PC-9 (cell line): ENCODE results near the gene KRT1. TPM values are rescaled to one million over a fixed set of nuclear protein-coding genes. Genes with fewer than 3 reads are reported as not detected.

Source experiments
- BruUV-seq: library from RNA; stranded (reverse); fragments of 400-500 nt; replicated peaks from 2 replicates; lab custom pipeline; 2021; lab: Mats Ljungman, UMichigan
- CTCF ChIA-PET: fragments of 300-600 bp; sonication (Branson Sonifier 250); formaldehyde crosslinking; loops from one replicate; lab custom pipeline; 2022; ENCODE audit warnings: antibody characterized with exemption; lab: Charles Lee
- POLR2A ChIA-PET: fragments of 300-600 bp; sonication (Branson Sonifier 250); formaldehyde crosslinking; loops from one replicate; lab custom pipeline; 2022; ENCODE audit warnings: antibody characterized with exemption; ENCODE audit not compliant: unreplicated experiment; lab: Charles Lee
- DNase-seq, 2 experiments: peaks; one replicate each; pipeline versions ENCODE4 v3.0.0 to v3.0.0-alpha.2; 2015 to 2022; ENCODE audit warnings: mixed read lengths in 1 of 2
- H2AFZ ChIP-seq: fragments of 200-600 bp; sonication (generic); 2 replicates; pipeline ENCODE4 v1.8.1; 2017; ENCODE audit warnings: antibody characterized with exemption
- H3F3A ChIP-seq: fragments of 200-600 bp; sonication (generic); 2 replicates; pipeline ENCODE4 v1.8.1; 2017; ENCODE audit warnings: antibody characterized with exemption, mild to moderate bottlenecking, low read depth; ENCODE audit not compliant: insufficient read depth
- H3K27ac ChIP-seq: fragments of 200-600 bp; sonication (generic); 2 replicates; pipeline ENCODE4 v1.6.1; 2016; ENCODE audit warnings: mixed run types
- H3K27me3 ChIP-seq: fragments of 200-600 bp; sonication (generic); 2 replicates; pipeline ENCODE4 v1.6.1; 2016; ENCODE audit warnings: low read depth, mixed run types; ENCODE audit not compliant: insufficient read depth
- H3K36me3 ChIP-seq: fragments of 200-600 bp; sonication (generic); 2 replicates; pipeline ENCODE4 v1.6.1; 2016; ENCODE audit warnings: low read depth, mixed run types
- H3K4me1 ChIP-seq: fragments of 200-600 bp; sonication (generic); replicated peaks from 2 replicates; pipeline ENCODE4 v1.6.1; 2016; ENCODE audit warnings: mixed run types; ENCODE audit not compliant: insufficient read depth
- H3K4me2 ChIP-seq: fragments of 200-600 bp; sonication (generic); 2 replicates; pipeline ENCODE4 v1.6.1; 2017; ENCODE audit warnings: mixed run types
- H3K4me3 ChIP-seq: fragments of 200-600 bp; sonication (generic); 2 replicates; pipeline ENCODE4 v1.6.1; 2016; ENCODE audit warnings: mixed run types
- H3K79me2 ChIP-seq: fragments of 200-600 bp; sonication (generic); 2 replicates; pipeline ENCODE4 v1.6.1; 2017; ENCODE audit warnings: low read depth, mixed run types
- H3K9me2 ChIP-seq: fragments of 200-600 bp; sonication (generic); 2 replicates; pipeline ENCODE4 v1.8.1; 2017; ENCODE audit warnings: mild to moderate bottlenecking; ENCODE audit not compliant: insufficient read depth
- H3K9me3 ChIP-seq: fragments of 200-600 bp; sonication (generic); 2 replicates; pipeline ENCODE4 v1.8.1; 2016; ENCODE audit warnings: low read depth; ENCODE audit not compliant: insufficient read depth
- H4K20me1 ChIP-seq: fragments of 200-600 bp; sonication (generic); 2 replicates; pipeline ENCODE4 v1.8.1; 2017; ENCODE audit not compliant: insufficient read depth
- EZH2 ChIP-seq: fragments of 200-600 bp; sonication (generic); IDR thresholded peaks from 2 replicates; pipeline ENCODE4 v1.8.0; 2017; ENCODE audit warnings: antibody characterized with exemption, low read depth
- intact Hi-C: fragments of 100-400 bp; cut with micrococcal nuclease; formaldehyde crosslinking; loops from one replicate; pipeline ENCODE4 v1.10.0; 2022; ENCODE audit not compliant: unreplicated experiment
- total RNA-seq: library from RNA; stranded (reverse); gene quantifications from 2 replicates; pipeline ENCODE4 v1.2.3, GENCODE V29; 2021
- TF ChIP-seq, protein P1 (sequence below): fragments of 200-600 bp; sonication (generic); conservative IDR thresholded peaks from 2 replicates; pipeline ENCODE4 v1.6.1; 2017; ENCODE audit warnings: mixed run types, antibody characterized with exemption, mild to moderate bottlenecking, moderate library complexity

Gene KRT1
- total RNA-seq, 1 experiment from 2014 or later, result not detected

GRCh38 chr12:52722680-52723079, 42.5 kb upstream of the KRT1 start:
- TF ChIP-seq, protein P1, sequence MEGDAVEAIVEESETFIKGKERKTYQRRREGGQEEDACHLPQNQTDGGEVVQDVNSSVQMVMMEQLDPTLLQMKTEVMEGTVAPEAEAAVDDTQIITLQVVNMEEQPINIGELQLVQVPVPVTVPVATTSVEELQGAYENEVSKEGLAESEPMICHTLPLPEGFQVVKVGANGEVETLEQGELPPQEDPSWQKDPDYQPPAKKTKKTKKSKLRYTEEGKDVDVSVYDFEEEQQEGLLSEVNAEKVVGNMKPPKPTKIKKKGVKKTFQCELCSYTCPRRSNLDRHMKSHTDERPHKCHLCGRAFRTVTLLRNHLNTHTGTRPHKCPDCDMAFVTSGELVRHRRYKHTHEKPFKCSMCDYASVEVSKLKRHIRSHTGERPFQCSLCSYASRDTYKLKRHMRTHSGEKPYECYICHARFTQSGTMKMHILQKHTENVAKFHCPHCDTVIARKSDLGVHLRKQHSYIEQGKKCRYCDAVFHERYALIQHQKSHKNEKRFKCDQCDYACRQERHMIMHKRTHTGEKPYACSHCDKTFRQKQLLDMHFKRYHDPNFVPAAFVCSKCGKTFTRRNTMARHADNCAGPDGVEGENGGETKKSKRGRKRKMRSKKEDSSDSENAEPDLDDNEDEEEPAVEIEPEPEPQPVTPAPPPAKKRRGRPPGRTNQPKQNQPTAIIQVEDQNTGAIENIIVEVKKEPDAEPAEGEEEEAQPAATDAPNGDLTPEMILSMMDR, result no peak
- TF ChIP-seq EZH2, result no peak
- Histone ChIP-seq H3K27ac (no peak overlapping the region), H3K4me3 (no peak overlapping the region), H3F3A (no peaks in the 10 kb centered on the region), H3K36me3 (no peaks in the 10 kb centered on the region), H3K9me3 (no peaks in the 10 kb centered on the region), H3K79me2 (no peaks in the 10 kb centered on the region), H3K27me3 (no peaks in the 10 kb centered on the region), H3K4me2 (no peak overlapping the region), H3K4me1 (no peaks in the 10 kb centered on the region), H4K20me1 (no peaks in the 10 kb centered on the region), H3K9me2 (no peaks in the 10 kb centered on the region), H2AFZ (no peak overlapping the region)
- no TSS peak for BruUV-seq
- no peak for DNase-seq
- intact Hi-C loops, result no loop called here
- POLR2A ChIA-PET, result no interaction called here
- CTCF ChIA-PET, result no interaction called here

DNA sequence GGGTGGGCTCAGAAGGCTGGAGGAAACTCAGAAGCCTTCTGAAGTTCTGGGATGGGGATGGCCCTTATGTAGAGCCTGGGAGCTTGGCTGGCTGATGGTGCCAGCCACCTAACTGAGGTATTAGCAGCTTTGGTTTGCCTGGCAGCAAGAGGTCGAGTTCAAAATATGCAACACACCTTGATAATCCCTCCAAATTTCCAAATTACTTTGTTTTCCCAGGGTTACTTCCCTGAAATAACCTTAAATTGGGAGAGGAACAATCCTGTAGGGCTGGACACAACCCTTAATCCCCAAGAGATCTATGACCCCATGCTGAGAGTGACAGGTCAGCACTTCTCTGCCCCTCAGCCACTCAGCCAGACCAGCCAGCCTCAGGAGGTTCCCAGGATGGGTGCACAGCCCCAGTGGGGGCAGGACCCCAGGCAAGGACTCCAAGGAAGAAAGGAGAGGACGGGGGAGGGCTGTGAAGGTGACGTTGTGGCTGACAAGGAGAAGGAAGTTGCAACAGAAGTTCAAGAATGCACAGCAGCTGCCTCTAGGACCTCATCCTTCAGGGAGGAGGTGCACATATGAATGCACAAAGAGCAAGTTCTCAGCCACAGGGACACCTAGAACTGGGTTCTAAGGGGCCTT, 41.7 kb upstream of the KRT1 start:
- Histone ChIP-seq H3K9me2 (no peaks in the 10 kb centered on the region), H3K4me3 (no peak overlapping the region), H3K9me3 (no peaks in the 10 kb centered on the region), H3K36me3 (no peaks in the 10 kb centered on the region), H3K79me2 (no peaks in the 10 kb centered on the region), H2AFZ (no peak overlapping the region), H4K20me1 (no peaks in the 10 kb centered on the region), H3K4me1 (no peaks in the 10 kb centered on the region), H3K4me2 (no peak overlapping the region), H3K27ac (no peak overlapping the region), H3K27me3 (no peaks in the 10 kb centered on the region), H3F3A (no peaks in the 10 kb centered on the region)
- intact Hi-C loops, result no loop called here
- BruUV-seq, result no TSS peak
- no peak for TF ChIP-seq EZH2
- TF ChIP-seq, protein P1, result no peak
- DNase-seq, result no peak
- CTCF ChIA-PET, result no interaction called here
- POLR2A ChIA-PET, result no interaction called here

- POLR2A ChIA-PET, result interaction anchor here (0.5 kb wide), 1 partner anchor 48 kb away, joined by 3 read pairs; no protein-coding TSS in a partner anchor
These were observed 40.2 kb upstream of the KRT1 start for GRCh38 chr12:52720365-52720886.

More at GRCh38 chr12:52720365-52720886, 40.2 kb upstream of the KRT1 start:
- no peaks in the 10 kb centered on the region for H3K9me3 ChIP-seq
- intact Hi-C loops, result no loop called here
- no peaks in the 10 kb centered on the region for H3K27me3 ChIP-seq
- H4K20me1 ChIP-seq, result no peaks in the 10 kb centered on the region
- no TSS peak for BruUV-seq
- H3F3A ChIP-seq, result no peaks in the 10 kb centered on the region
- H3K36me3 ChIP-seq, result no peaks in the 10 kb centered on the region
- H3K4me3 ChIP-seq, result no peak overlapping the region
- TF ChIP-seq, protein P1, result no peak
- TF ChIP-seq EZH2, result no peak
- no peak overlapping the region for H2AFZ ChIP-seq
- CTCF ChIA-PET, result no interaction called here
- H3K4me2 ChIP-seq, result no peak overlapping the region
- no peak for DNase-seq
- no peaks in the 10 kb centered on the region for H3K79me2 ChIP-seq
- no peak overlapping the region for H3K27ac ChIP-seq
- no peaks in the 10 kb centered on the region for H3K9me2 ChIP-seq
- H3K4me1 ChIP-seq, result no peaks in the 10 kb centered on the region
